ENCODE measurements around the gene GTF3A. TPM values are rescaled to one million over a fixed set of nuclear protein-coding genes. Genes with fewer than 3 reads are reported as not detected.

The GTF3A gene
- total RNA-seq, 1 donor: 111 TPM

DNA sequence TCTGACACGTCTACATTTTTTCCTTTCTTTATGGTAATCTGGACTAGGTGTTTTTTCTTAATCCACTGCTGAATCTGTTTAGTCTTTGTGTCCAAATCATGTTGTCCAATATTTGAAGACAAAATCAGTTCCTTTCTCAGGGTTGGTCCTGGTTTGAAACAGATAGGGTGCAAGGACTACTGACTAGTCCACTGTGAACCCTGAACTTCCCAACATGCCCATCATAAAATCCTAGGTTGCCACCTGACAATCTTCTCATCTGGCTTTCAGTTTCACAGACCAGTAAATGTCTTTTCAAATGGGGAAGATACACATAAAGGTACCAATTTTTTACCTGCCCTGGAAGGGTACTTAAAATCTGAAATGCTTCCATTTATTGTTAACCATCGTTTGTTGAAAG is 12.7 kb downstream of the GTF3A start:
- H3K79me2 ChIP-seq (ENCODE audit: insufficient read depth, low read length): peaks cover 6% of the 10 kb centered on the region
- peaks cover 4% of the 10 kb centered on the region for H4K20me1 ChIP-seq (ENCODE audit: insufficient read depth, low read length)
- H3K4me2 ChIP-seq (ENCODE audit: insufficient read depth, low read length): no peak overlapping the region
- H3K4me3 ChIP-seq (ENCODE audit: insufficient read depth, low read length): no peak overlapping the region
- DNase-seq (ENCODE audit: insufficient read length, low spot score, missing footprints): peak; percentile 62
- H3K4me1 ChIP-seq (ENCODE audit: insufficient read depth, low read length): no peaks in the 10 kb centered on the region
- H2AFZ ChIP-seq (ENCODE audit: low read length): no peak overlapping the region
- no peaks in the 10 kb centered on the region for H3K9me3 ChIP-seq (ENCODE audit: low read depth, low read length)
- TF ChIP-seq, protein P1, sequence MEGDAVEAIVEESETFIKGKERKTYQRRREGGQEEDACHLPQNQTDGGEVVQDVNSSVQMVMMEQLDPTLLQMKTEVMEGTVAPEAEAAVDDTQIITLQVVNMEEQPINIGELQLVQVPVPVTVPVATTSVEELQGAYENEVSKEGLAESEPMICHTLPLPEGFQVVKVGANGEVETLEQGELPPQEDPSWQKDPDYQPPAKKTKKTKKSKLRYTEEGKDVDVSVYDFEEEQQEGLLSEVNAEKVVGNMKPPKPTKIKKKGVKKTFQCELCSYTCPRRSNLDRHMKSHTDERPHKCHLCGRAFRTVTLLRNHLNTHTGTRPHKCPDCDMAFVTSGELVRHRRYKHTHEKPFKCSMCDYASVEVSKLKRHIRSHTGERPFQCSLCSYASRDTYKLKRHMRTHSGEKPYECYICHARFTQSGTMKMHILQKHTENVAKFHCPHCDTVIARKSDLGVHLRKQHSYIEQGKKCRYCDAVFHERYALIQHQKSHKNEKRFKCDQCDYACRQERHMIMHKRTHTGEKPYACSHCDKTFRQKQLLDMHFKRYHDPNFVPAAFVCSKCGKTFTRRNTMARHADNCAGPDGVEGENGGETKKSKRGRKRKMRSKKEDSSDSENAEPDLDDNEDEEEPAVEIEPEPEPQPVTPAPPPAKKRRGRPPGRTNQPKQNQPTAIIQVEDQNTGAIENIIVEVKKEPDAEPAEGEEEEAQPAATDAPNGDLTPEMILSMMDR (IDR thresholded peaks at IDR 0.05; ENCODE audit: extremely low read depth, low read depth, low read length): no peak
- no peaks in the 10 kb centered on the region for H3K27me3 ChIP-seq (ENCODE audit: insufficient read depth, low read length)
- H3K27ac ChIP-seq (ENCODE audit: low read depth, low read length): no peak overlapping the region
- peaks cover 60% of the 10 kb centered on the region for H3K36me3 ChIP-seq (ENCODE audit: insufficient read depth, low read length)

DNA sequence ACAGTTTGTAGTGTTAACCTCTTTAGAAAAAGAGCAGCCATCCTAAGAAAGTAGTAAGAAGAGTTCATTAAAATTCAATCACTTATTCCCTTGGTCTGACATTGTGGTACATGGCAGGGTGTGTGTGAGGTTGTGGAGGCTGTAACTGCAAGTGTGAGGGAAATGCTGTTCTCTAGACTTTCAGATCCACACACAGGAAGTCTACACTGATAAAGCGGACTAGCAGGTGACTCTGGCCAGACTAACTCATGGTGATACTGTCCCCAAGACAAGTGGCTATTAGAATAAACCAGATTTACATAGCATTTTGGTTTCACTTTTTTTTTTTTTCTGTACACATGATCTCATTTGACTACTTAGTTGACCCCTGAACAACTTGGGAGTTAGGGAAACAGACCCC is 16.0 kb downstream of the GTF3A start:
- peaks cover 21% of the 10 kb centered on the region for H3K79me2 ChIP-seq (ENCODE audit: insufficient read depth, low read length)
- no peak overlapping the region for H2AFZ ChIP-seq (ENCODE audit: low read length)
- H3K36me3 ChIP-seq (ENCODE audit: insufficient read depth, low read length): peaks cover 32% of the 10 kb centered on the region
- no peak overlapping the region for H3K27ac ChIP-seq (ENCODE audit: low read depth, low read length)
- no peaks in the 10 kb centered on the region for H3K27me3 ChIP-seq (ENCODE audit: insufficient read depth, low read length)
- no peaks in the 10 kb centered on the region for H3K9me3 ChIP-seq (ENCODE audit: low read depth, low read length)
- peaks cover 9% of the 10 kb centered on the region for H4K20me1 ChIP-seq (ENCODE audit: insufficient read depth, low read length)
- no peak overlapping the region for H3K4me2 ChIP-seq (ENCODE audit: insufficient read depth, low read length)
- DNase-seq (ENCODE audit: insufficient read length, low spot score, missing footprints): no peak
- TF ChIP-seq, protein P1 (IDR thresholded peaks at IDR 0.05; ENCODE audit: extremely low read depth, low read depth, low read length): no peak
- H3K4me3 ChIP-seq (ENCODE audit: insufficient read depth, low read length): no peak overlapping the region
- no peaks in the 10 kb centered on the region for H3K4me1 ChIP-seq (ENCODE audit: insufficient read depth, low read length)

DNA sequence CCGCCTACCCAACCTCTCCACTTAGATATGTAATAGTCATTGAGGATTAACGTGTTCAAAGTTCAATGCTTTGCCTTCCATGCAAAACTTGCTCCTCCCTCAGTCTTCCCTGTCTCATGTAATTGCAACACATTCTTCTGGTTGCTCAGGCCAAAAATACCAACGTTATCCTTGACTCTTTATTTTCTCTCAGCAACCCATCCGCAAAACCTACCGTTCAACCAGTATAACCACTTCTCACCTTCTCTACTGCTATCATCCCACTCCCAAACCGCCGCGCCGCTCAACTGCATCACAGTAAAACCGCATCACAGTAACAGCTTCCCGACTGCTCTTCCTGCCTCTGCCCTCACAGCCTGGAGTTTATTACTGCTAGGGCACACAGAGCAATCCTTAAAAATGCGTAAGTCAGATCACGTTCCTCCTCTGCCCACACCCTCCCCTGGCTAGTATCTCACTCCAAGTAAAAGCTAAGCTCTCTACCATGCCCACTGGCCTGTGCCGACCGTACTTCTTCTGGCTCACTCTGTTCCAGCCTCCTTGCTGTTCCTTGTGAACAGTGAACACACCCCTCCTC is 17.7 kb downstream of the GTF3A start:
- no peaks in the 10 kb centered on the region for H3K9me3 ChIP-seq (ENCODE audit: low read depth, low read length)
- peaks cover 22% of the 10 kb centered on the region for H3K36me3 ChIP-seq (ENCODE audit: insufficient read depth, low read length)
- H2AFZ ChIP-seq (ENCODE audit: low read length): no peak overlapping the region
- peaks cover 37% of the 10 kb centered on the region for H3K79me2 ChIP-seq (ENCODE audit: insufficient read depth, low read length)
- H4K20me1 ChIP-seq (ENCODE audit: insufficient read depth, low read length): peaks cover 11% of the 10 kb centered on the region
- H3K4me3 ChIP-seq (ENCODE audit: insufficient read depth, low read length): no peak overlapping the region
- H3K27me3 ChIP-seq (ENCODE audit: insufficient read depth, low read length): no peaks in the 10 kb centered on the region
- peak; percentile 13 for DNase-seq (ENCODE audit: insufficient read length, low spot score, missing footprints)
- no peak overlapping the region for H3K27ac ChIP-seq (ENCODE audit: low read depth, low read length)
- TF ChIP-seq, protein P1 (IDR thresholded peaks at IDR 0.05; ENCODE audit: extremely low read depth, low read depth, low read length): no peak
- H3K4me2 ChIP-seq (ENCODE audit: insufficient read depth, low read length): no peak overlapping the region
- H3K4me1 ChIP-seq (ENCODE audit: insufficient read depth, low read length): no peaks in the 10 kb centered on the region

DNA sequence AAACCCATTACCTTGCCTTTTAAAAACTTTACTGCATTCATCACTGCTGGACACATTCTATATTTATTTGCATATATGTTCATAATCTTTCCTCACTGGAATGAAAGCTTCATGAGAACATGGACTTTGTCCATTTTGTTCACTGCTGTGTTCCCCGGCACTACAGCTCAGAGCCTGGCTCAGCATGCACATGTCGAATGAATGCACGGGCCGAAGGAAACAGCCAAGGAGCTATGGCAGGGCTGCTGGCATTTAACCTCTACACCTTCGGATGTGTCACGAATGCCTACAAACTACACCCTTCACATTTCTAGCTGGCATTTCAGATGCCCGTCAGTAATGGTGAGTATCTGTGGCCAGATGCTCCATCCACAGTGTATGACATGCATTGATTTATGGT is 18.4 kb downstream of the GTF3A start:
- Histone ChIP-seq H3K4me3 (ENCODE audit: insufficient read depth, low read length) (no peak overlapping the region), H4K20me1 (ENCODE audit: insufficient read depth, low read length) (peaks cover 11% of the 10 kb centered on the region)

More for the DNA sequence above, 18.4 kb downstream of the GTF3A start:
- DNase-seq (ENCODE audit: insufficient read length, low spot score, missing footprints): no peak
- Histone ChIP-seq H3K27ac (ENCODE audit: low read depth, low read length) (no peak overlapping the region), H2AFZ (ENCODE audit: low read length) (no peak overlapping the region), H3K4me1 (ENCODE audit: insufficient read depth, low read length) (no peaks in the 10 kb centered on the region), H3K79me2 (ENCODE audit: insufficient read depth, low read length) (peaks cover 43% of the 10 kb centered on the region), H3K9me3 (ENCODE audit: low read depth, low read length) (no peaks in the 10 kb centered on the region), H3K27me3 (ENCODE audit: insufficient read depth, low read length) (no peaks in the 10 kb centered on the region), H3K36me3 (ENCODE audit: insufficient read depth, low read length) (peaks cover 22% of the 10 kb centered on the region), H3K4me2 (ENCODE audit: insufficient read depth, low read length) (no peak overlapping the region)
- TF ChIP-seq, protein P1 (IDR thresholded peaks at IDR 0.05; ENCODE audit: extremely low read depth, low read depth, low read length): no peak

Measured in osteoblast (primary cell).